ENCODE results near the gene GAREM1.
"Not testable (repeated sequence)": the region's sequence is repeated elsewhere in the genome, so short reads cannot be mapped to it uniquely, and the experiment has no call there.

GRCh38 chr18:32341112-32341511 is 129.6 kb downstream of the GAREM1 start:
- not testable (repeated sequence) for TF ChIP-seq CTCF (IDR thresholded peaks at IDR 0.05; ENCODE audit: borderline replicate concordance, extremely low read depth, low read length, poor library complexity, severe bottlenecking); EZH2 (IDR thresholded peaks at IDR 0.05; ENCODE audit: borderline replicate concordance, low read depth, low read length, severe bottlenecking)

Measured in DND-41 (cell line).